GM12891 (cell line): ENCODE measurements around the gene CLDN7.

Experiments used
- DNase-seq: peaks from one replicate; pipeline ENCODE4 v3.0.0; 2011; ENCODE audit warnings: low spot score; ENCODE audit not compliant: insufficient read length
- FAIRE-seq: peaks from 2 replicates; lab custom pipeline; 2011; peaks lifted over from hg19 to GRCh38; lab: Jason Lieb, UNC
- PAX5 ChIP-seq: IDR thresholded peaks from 2 replicates; pipeline ENCODE4 v1.6.1; 2011; ENCODE audit warnings: low read length, moderate library complexity, mild to moderate bottlenecking; ENCODE audit not compliant: insufficient read depth, severe bottlenecking
- POLR2A ChIP-seq: IDR thresholded peaks from 2 replicates; pipeline ENCODE4 v1.6.1; 2011; ENCODE audit warnings: low read depth, low read length, control low read depth
- POLR2AphosphoS5 ChIP-seq: IDR thresholded peaks from 2 replicates; pipeline ENCODE4 v1.6.1; 2011; ENCODE audit warnings: low read depth, low read length, control low read depth
- POU2F2 ChIP-seq: IDR thresholded peaks from 2 replicates; pipeline ENCODE4 v1.6.1; 2011; ENCODE audit warnings: low read depth, mild to moderate bottlenecking, control low read depth, low read length, moderate library complexity
- SPI1 ChIP-seq: IDR thresholded peaks from 2 replicates; pipeline ENCODE4 v1.6.1; 2011; ENCODE audit warnings: low read depth, low read length, control low read depth
- TAF1 ChIP-seq: IDR thresholded peaks from 2 replicates; pipeline ENCODE4 v1.6.1; 2011; ENCODE audit warnings: low read depth, low read length, control low read depth

CLDN7 gene

GRCh38 chr17:7220593-7221277 is 41.5 kb downstream of the CLDN7 start:
- TF ChIP-seq POLR2A (peak; percentile 43; the same call in 1 of the 2 replicates), SPI1 (no peak), POLR2AphosphoS5 (no peak; the same call in 1 of the 2 replicates), PAX5 (no peak), TAF1 (no peak), POU2F2 (0 out of 2 replicates have a peak, but pooled peaks have one; percentile 27)
- no peak for FAIRE-seq
- peak; percentile 60 for DNase-seq

GRCh38 chr17:7219812-7220592 is 42.3 kb downstream of the CLDN7 start, which contains the start of the genes ACADVL and DLG4:
Gene ACADVL, plus strand, starts transcription at chr17:7219938. Its CDS starts 47 bp downstream, at chr17:7219985.
Gene DLG4, minus strand, starts transcription at chr17:7219836.
- DNase-seq (peak; percentile 87), FAIRE-seq (peak; percentile 97)
- TF ChIP-seq PAX5: no peak
- TF ChIP-seq POLR2AphosphoS5: peak; percentile 60; the same call in 1 of the 2 replicates
- no peak for TF ChIP-seq POU2F2
- peak; percentile 67; the same call in 1 of the 2 replicates for TF ChIP-seq TAF1
- TF ChIP-seq SPI1: 0 out of 2 replicates have a peak, but pooled peaks have one; percentile 7
- peak; percentile 76 for TF ChIP-seq POLR2A

- TF ChIP-seq POLR2A (no peak), PAX5 (no peak), TAF1 (no peak), POLR2AphosphoS5 (no peak), POU2F2 (no peak), SPI1 (no peak)
- FAIRE-seq (peak; percentile 64), DNase-seq (no peak)
These were observed 43.0 kb downstream of the CLDN7 start for GRCh38 chr17:7219229-7219811.

GRCh38 chr17:7218758-7219157 is 43.5 kb downstream of the CLDN7 start:
- DNase-seq: no peak
- TF ChIP-seq PAX5 (no peak), POU2F2 (no peak), POLR2AphosphoS5 (no peak), TAF1 (no peak), SPI1 (no peak), POLR2A (no peak)
- no peak for FAIRE-seq

- FAIRE-seq (peak; percentile 33), DNase-seq (no peak)
- no peak for TF ChIP-seq POU2F2
- no peak for TF ChIP-seq PAX5
- TF ChIP-seq POLR2A: no peak
- TF ChIP-seq TAF1: no peak
- TF ChIP-seq SPI1: no peak
- no peak for TF ChIP-seq POLR2AphosphoS5
These were observed 44.1 kb downstream of the CLDN7 start for GRCh38 chr17:7218166-7218565.

- peak; percentile 33 for TF ChIP-seq TAF1
- TF ChIP-seq POLR2A: no peak
- DNase-seq (no peak), FAIRE-seq (peak; percentile 52)
These were observed 44.9 kb downstream of the CLDN7 start for GRCh38 chr17:7217113-7217987.

GRCh38 chr17:7216242-7217112 is 45.8 kb downstream of the CLDN7 start:
- FAIRE-seq (peak; percentile 9), DNase-seq (no peak)
- TF ChIP-seq POU2F2: no peak

GRCh38 chr17:7215652-7216180 is 46.6 kb downstream of the CLDN7 start:
- no peak for TF ChIP-seq POU2F2
- no peak for TF ChIP-seq POLR2AphosphoS5
- TF ChIP-seq TAF1: no peak
- TF ChIP-seq PAX5: no peak
- TF ChIP-seq POLR2A: no peak
- no peak for TF ChIP-seq SPI1
- DNase-seq (no peak), FAIRE-seq (peak; percentile 75)
